HEK293T (cell line): Measurements from ENCODE around the gene TBC1D1.
A peak's percentile ranks its signal among the peaks of the same experiment; 100 is the strongest.

ENCODE experiments used
- CTCF ChIA-PET: fragments of 350-600 bp; formaldehyde crosslinking; extraction: SDS; loops from one replicate; lab custom pipeline; 2021; ENCODE audit warnings: antibody characterized with exemption, inconsistent platforms; lab: Yijun Ruan, JAX
- POLR2A ChIA-PET: fragments of 350-600 bp; formaldehyde crosslinking; extraction: SDS; loops from one replicate; lab custom pipeline; 2020; ENCODE audit warnings: antibody characterized with exemption, inconsistent platforms; lab: Yijun Ruan, JAX
- DNase-seq: peaks from one replicate; pipeline ENCODE4 v3.0.0; 2012; ENCODE audit warnings: mixed read lengths; ENCODE audit errors: extremely low spot score
- ARNT ChIP-seq: fragments of 450-650 bp; IDR thresholded peaks from 2 replicates; pipeline ENCODE4 v1.6.1; 2017; ENCODE audit warnings: mild to moderate bottlenecking
- BHLHE40 ChIP-seq: fragments of 450-650 bp; IDR thresholded peaks from 2 replicates; pipeline ENCODE4 v1.6.1; 2016; ENCODE audit warnings: mild to moderate bottlenecking, moderate library complexity, borderline replicate concordance
- CTBP1 ChIP-seq: fragments of 450-650 bp; IDR thresholded peaks from 2 replicates; pipeline ENCODE4 v1.6.1; 2016; ENCODE audit warnings: borderline replicate concordance
- ELF4 ChIP-seq: fragments of 450-650 bp; IDR thresholded peaks from 2 replicates; pipeline ENCODE4 v1.6.1; 2017; ENCODE audit warnings: antibody characterized with exemption
- FOXA1 ChIP-seq: fragments of 450-650 bp; IDR thresholded peaks from 2 replicates; pipeline ENCODE4 v1.6.1; 2016; ENCODE audit warnings: mild to moderate bottlenecking
- FOXK2 ChIP-seq: fragments of 450-650 bp; IDR thresholded peaks from 2 replicates; pipeline ENCODE4 v1.6.1; 2016; ENCODE audit warnings: mild to moderate bottlenecking
- FOXM1 ChIP-seq: fragments of 450-650 bp; IDR thresholded peaks from 2 replicates; pipeline ENCODE4 v1.6.1; 2017; ENCODE audit warnings: mild to moderate bottlenecking, borderline replicate concordance
- HDGF ChIP-seq: fragments of 450-650 bp; IDR thresholded peaks from 2 replicates; pipeline ENCODE4 v1.6.1; 2017; ENCODE audit warnings: antibody characterized with exemption, borderline replicate concordance
- L3MBTL2 ChIP-seq: fragments of 450-650 bp; conservative IDR thresholded peaks from 2 replicates; pipeline ENCODE4 v1.6.1; 2016; ENCODE audit warnings: mild to moderate bottlenecking
- LEF1 ChIP-seq: fragments of 450-650 bp; IDR thresholded peaks from 2 replicates; pipeline ENCODE4 v1.6.1; 2017; ENCODE audit warnings: mild to moderate bottlenecking, borderline replicate concordance
- NFRKB ChIP-seq: fragments of 450-650 bp; IDR thresholded peaks from 2 replicates; pipeline ENCODE4 v1.6.1; 2016; ENCODE audit warnings: mild to moderate bottlenecking, moderate library complexity
- PKNOX1 ChIP-seq: fragments of 450-650 bp; IDR thresholded peaks from 2 replicates; pipeline ENCODE4 v1.6.1; 2016
- SP1 ChIP-seq: fragments of 450-650 bp; IDR thresholded peaks from 2 replicates; pipeline ENCODE4 v1.6.1; 2017
- SUZ12 ChIP-seq: fragments of 450-650 bp; IDR thresholded peaks from 2 replicates; pipeline ENCODE4 v1.6.1; 2016; ENCODE audit warnings: mild to moderate bottlenecking
- TARDBP ChIP-seq: fragments of 450-650 bp; IDR thresholded peaks from 2 replicates; pipeline ENCODE4 v1.6.1; 2016
- ZNF384 ChIP-seq: fragments of 450-650 bp; IDR thresholded peaks from 2 replicates; pipeline ENCODE4 v1.6.1; 2016

Gene TBC1D1

DNA sequence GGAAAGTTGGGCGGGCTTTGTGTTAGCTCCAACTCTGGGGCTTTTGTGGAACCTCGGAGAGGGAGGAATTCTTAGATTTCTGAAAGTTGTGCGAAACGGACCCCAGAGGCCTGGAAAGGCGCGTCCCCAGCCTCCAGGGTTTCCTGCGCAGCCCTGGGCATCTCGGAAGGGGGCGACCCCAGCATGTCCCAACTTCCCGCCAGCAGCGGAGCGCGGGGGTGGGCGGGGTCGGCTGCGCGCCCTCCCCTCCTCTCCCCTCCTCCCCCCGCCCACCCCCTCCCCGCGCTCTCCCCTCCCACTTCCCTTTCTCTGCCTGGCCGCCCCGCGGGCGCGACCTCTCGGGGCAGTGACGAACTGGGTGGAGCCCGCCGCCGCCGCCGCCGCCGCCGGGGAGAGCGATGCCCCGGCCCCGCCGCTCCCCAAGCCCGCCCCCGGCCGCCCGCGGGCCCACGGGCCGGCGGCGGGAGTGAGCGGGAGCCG is 86.1 kb downstream of the TBC1D1 start:
- DNase-seq = peak; percentile 69
- TF ChIP-seq BHLHE40 = no peak
- no peak for TF ChIP-seq FOXM1
- TF ChIP-seq ELF4 = no peak
- TF ChIP-seq ZNF384 = no peak
- no peak for TF ChIP-seq SUZ12
- no peak for TF ChIP-seq PKNOX1
- no peak for TF ChIP-seq HDGF
- no peak for TF ChIP-seq FOXK2
- TF ChIP-seq FOXA1 = no peak
- ChIA-PET CTCF (no interaction called here), POLR2A (interaction anchor here (1.8 kb wide), 1 partner anchor 9 kb away, joined by 6 read pairs; no protein-coding TSS in a partner anchor)

DNA sequence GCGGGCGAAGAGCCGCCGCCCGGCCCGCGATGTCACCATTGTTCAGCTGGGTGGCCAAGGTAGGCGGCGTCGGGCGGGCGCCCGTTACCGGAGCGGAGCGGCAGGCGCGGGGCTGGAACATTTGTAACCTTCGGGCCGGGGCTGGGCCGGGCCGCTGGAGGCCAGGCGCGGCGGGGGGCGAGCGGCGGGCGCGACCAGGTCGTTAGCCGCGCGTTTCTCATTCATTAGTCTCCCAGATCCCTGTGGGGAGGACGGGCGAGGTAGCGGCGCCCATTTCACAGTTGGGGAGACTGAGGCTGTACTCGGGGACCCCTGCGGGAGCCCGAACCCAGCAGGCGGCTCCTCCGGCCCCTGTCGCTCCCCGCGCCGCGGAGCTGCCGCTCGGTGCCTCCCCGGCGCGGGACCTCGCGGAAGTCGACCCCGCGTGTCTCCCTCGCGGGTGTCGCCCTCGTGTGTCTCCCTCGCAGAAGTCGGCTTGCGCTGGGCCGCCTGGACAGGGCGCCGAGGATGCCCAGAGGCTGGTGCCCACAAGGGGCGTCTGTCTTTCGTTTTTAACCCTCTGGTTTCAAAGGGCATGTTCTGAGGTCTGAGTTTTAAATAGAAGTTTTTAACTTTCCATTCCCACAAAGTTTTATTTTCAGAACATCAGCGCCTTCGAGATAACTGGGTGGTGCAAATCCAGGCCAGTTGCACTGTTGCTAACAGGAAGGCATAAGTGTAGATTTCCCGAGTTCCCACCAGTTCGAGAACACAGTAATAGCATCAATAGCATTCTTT is 86.8 kb downstream of the TBC1D1 start:
- ChIA-PET POLR2A (interaction anchor here (1.8 kb wide), 1 partner anchor 10 kb away, joined by 6 read pairs; no protein-coding TSS in a partner anchor), CTCF (interaction anchor here (0.5 to 0.6 kb wide), 2 partner anchors 76 to 281 kb away, joined by 3 read pairs; no protein-coding TSS in a partner anchor)
- no peak for TF ChIP-seq ARNT
- peak; percentile 84 for TF ChIP-seq L3MBTL2
- peak; percentile 37 for DNase-seq

GRCh38 chr4:37978248-37978924 is 87.5 kb downstream of the TBC1D1 start:
- ChIA-PET POLR2A (no interaction called here), CTCF (interaction anchor here (0.5 to 1.4 kb wide), 4 partner anchors 12 to 282 kb away, joined by 3 read pairs; no protein-coding TSS in a partner anchor)
- TF ChIP-seq ARNT (no peak), CTBP1 (no peak), ZNF384 (no peak), BHLHE40 (no peak), HDGF (no peak), NFRKB (no peak), FOXA1 (no peak), FOXK2 (no peak), ELF4 (no peak), LEF1 (no peak), PKNOX1 (no peak), SUZ12 (no peak), FOXM1 (no peak), TARDBP (no peak), L3MBTL2 (no peak), SP1 (no peak)
- DNase-seq = no peak

- DNase-seq = no peak
- ChIA-PET POLR2A (no interaction called here), CTCF (interaction anchor here (0.6 kb wide), 1 partner anchor 51 kb away, joined by 3 read pairs; no protein-coding TSS in a partner anchor)
- no peak for TF ChIP-seq FOXK2
- TF ChIP-seq NFRKB = no peak
- no peak for TF ChIP-seq ELF4
- no peak for TF ChIP-seq PKNOX1
- TF ChIP-seq HDGF = no peak
- TF ChIP-seq L3MBTL2 = no peak
- TF ChIP-seq ZNF384 = no peak
- TF ChIP-seq SP1 = no peak
- no peak for TF ChIP-seq CTBP1
- TF ChIP-seq BHLHE40 = no peak
- no peak for TF ChIP-seq ARNT
These were observed 89.4 kb downstream of the TBC1D1 start for GRCh38 chr4:37980246-37980645.

GRCh38 chr4:37981425-37981824 is 90.5 kb downstream of the TBC1D1 start:
- ChIA-PET CTCF (no interaction called here), POLR2A (interaction anchor here (0.7 kb wide), 1 partner anchor 13 kb away, joined by 3 read pairs; no protein-coding TSS in a partner anchor)
- no peak for DNase-seq
- TF ChIP-seq FOXA1 = no peak
- no peak for TF ChIP-seq CTBP1
- no peak for TF ChIP-seq NFRKB
- no peak for TF ChIP-seq ELF4
- no peak for TF ChIP-seq L3MBTL2
- no peak for TF ChIP-seq ZNF384
- TF ChIP-seq FOXM1 = no peak
- no peak for TF ChIP-seq TARDBP
- no peak for TF ChIP-seq ARNT
- TF ChIP-seq BHLHE40 = no peak
- no peak for TF ChIP-seq FOXK2
- TF ChIP-seq LEF1 = no peak
- TF ChIP-seq SUZ12 = no peak
- no peak for TF ChIP-seq HDGF
- TF ChIP-seq SP1 = no peak
- TF ChIP-seq PKNOX1 = no peak
